OCI-LY1 (cell line): ENCODE data around the gene GFOD1.

Experiments
- H2AFZ ChIP-seq: fragments of 200-600 bp; sonication (generic), shearing (Covaris generic); 2 replicates; pipeline ENCODE4 v1.6.0; 2014; ENCODE audit warnings: antibody characterized with exemption, mild to moderate bottlenecking, low read length
- H3F3A ChIP-seq: fragments of 200-600 bp; sonication (generic), shearing (Covaris generic); 2 replicates; pipeline ENCODE4 v1.6.0; 2014; ENCODE audit warnings: mild to moderate bottlenecking, antibody characterized with exemption, low read length, moderate library complexity; ENCODE audit not compliant: insufficient read depth
- H3K27ac ChIP-seq: fragments of 200-600 bp; sonication (generic); 2 replicates; pipeline ENCODE4 v1.5.1; 2014; ENCODE audit warnings: low read length, mixed run types, mild to moderate bottlenecking, low read depth; ENCODE audit not compliant: poor library complexity, severe bottlenecking
- H3K27me3 ChIP-seq: fragments of 200-600 bp; sonication (generic); 2 replicates; pipeline ENCODE4 v1.6.0; 2014; ENCODE audit warnings: antibody characterized with exemption, mild to moderate bottlenecking, low read length, moderate library complexity; ENCODE audit not compliant: insufficient read depth
- H3K36me3 ChIP-seq: fragments of 200-600 bp; sonication (generic); 2 replicates; pipeline ENCODE4 v1.6.1; 2014; ENCODE audit warnings: mild to moderate bottlenecking, antibody characterized with exemption, low read length, moderate library complexity, mixed read lengths; ENCODE audit not compliant: insufficient read depth
- H3K4me1 ChIP-seq: fragments of 200-600 bp; sonication (generic); 2 replicates; pipeline ENCODE4 v1.5.1; 2014; ENCODE audit warnings: mild to moderate bottlenecking, low read length, moderate library complexity; ENCODE audit not compliant: insufficient read depth, severe bottlenecking
- H3K4me2 ChIP-seq: fragments of 200-600 bp; sonication (generic), shearing (Covaris generic); 2 replicates; pipeline ENCODE4 v1.6.1; 2014; ENCODE audit warnings: low read length
- H3K4me3 ChIP-seq: fragments of 200-600 bp; sonication (generic); 2 replicates; pipeline ENCODE4 v1.5.1; 2014; ENCODE audit warnings: low read length, low read depth, mild to moderate bottlenecking, mixed read lengths; ENCODE audit not compliant: poor library complexity, severe bottlenecking
- H3K79me2 ChIP-seq: fragments of 200-600 bp; shearing (Covaris generic); 2 replicates; pipeline ENCODE4 v1.6.1; 2016; ENCODE audit warnings: mixed run types, low read length, mixed read lengths; ENCODE audit not compliant: insufficient read depth
- H3K9ac ChIP-seq: fragments of 200-600 bp; sonication (generic), shearing (Covaris generic); 2 replicates; pipeline ENCODE4 v1.6.1; 2014; ENCODE audit warnings: mild to moderate bottlenecking, low read length, mixed read lengths
- H3K9me2 ChIP-seq: fragments of 200-600 bp; sonication (generic), shearing (Covaris generic); 2 replicates; pipeline ENCODE4 v1.6.1; 2014; ENCODE audit warnings: low read depth, mild to moderate bottlenecking, low read length, mixed read lengths
- H3K9me3 ChIP-seq: fragments of 200-600 bp; shearing (Covaris generic); 2 replicates; pipeline ENCODE4 v1.6.1; 2014; ENCODE audit warnings: low read length, mixed read lengths
- H4K20me1 ChIP-seq: fragments of 200-600 bp; sonication (generic), shearing (Covaris generic); 2 replicates; pipeline ENCODE4 v1.6.0; 2016; ENCODE audit warnings: mild to moderate bottlenecking, low read length; ENCODE audit not compliant: insufficient read depth
- CTCF ChIP-seq: fragments of 200-600 bp; sonication (generic), shearing (Covaris generic); IDR thresholded peaks from 2 replicates; pipeline ENCODE4 v1.5.1; 2017; ENCODE audit warnings: mild to moderate bottlenecking, antibody characterized with exemption, low read length, moderate library complexity, mixed read lengths
- EZH2 ChIP-seq: fragments of 200-600 bp; sonication (generic), shearing (Covaris generic); IDR thresholded peaks from 2 replicates; pipeline ENCODE4 v1.8.0; 2017; ENCODE audit warnings: borderline replicate concordance, mixed run types, mild to moderate bottlenecking, antibody characterized with exemption, low read length, moderate library complexity, mixed read lengths

Gene GFOD1

DNA sequence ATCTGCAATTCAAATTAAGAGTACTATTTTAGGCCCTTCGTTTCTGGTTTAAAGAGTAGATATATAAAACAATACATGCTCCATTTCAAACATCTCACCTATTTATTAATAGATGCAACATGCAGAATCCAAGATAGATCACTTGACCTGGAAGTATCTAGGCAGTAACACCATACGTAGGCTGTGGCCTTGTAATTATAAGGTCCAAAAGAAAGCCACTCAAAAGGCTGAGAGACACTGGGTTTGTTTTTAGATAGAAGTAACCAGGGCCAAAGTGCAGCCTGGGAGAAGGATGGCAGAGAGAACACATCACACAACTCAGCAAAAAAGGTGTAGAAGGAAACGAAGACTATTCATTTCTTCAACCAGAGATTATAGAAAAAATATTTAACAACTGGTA lies 8.4 kb upstream of the GFOD1 start:
- Histone ChIP-seq H2AFZ (no peak overlapping the region), H3K27me3 (no peaks in the 10 kb centered on the region), H3F3A (no peaks in the 10 kb centered on the region), H3K4me2 (no peak overlapping the region), H3K79me2 (no peaks in the 10 kb centered on the region), H3K9me2 (no peaks in the 10 kb centered on the region), H4K20me1 (no peaks in the 10 kb centered on the region), H3K4me1 (peaks cover 14% of the 10 kb centered on the region), H3K9me3 (no peaks in the 10 kb centered on the region), H3K4me3 (no peak overlapping the region), H3K9ac (no peak overlapping the region), H3K27ac (no peak overlapping the region), H3K36me3 (no peaks in the 10 kb centered on the region)
- TF ChIP-seq CTCF (no peak), EZH2 (no peak)

DNA sequence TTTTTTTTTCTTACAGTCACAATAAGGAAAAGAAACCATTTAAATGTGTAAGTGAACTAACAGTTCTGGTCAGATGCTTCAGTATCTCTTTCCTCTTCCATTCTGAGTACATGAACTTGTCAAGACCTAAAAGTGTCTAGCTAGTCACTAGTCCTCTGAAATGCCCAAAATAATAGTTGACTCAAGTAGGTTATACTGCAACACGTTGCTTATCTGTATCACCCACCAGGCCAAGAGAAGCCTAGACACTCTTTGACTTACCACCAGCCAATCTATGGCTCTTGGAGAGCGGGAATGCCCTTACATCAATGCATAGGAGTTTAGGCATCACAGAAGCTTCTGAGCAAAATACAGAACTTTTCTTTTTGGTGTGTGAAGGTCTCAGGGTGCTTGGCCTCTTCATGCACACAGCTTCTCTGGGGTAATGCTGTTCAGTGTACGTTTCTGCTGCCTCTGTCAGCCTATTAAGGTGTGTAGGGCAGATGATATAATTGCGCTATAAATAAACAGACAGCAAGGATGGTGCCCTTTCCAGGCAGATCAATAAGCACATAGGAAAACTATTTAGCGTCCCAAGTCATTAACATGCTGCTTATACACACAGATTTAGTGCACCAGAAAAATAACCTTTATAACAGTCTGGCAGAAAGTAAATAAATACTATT lies 7.8 kb upstream of the GFOD1 start:
- Histone ChIP-seq H4K20me1 (no peaks in the 10 kb centered on the region), H3K4me3 (no peak overlapping the region), H3K9me2 (no peaks in the 10 kb centered on the region), H3K4me1 (peaks cover 14% of the 10 kb centered on the region), H3K27me3 (no peaks in the 10 kb centered on the region), H3K9me3 (no peaks in the 10 kb centered on the region), H3K36me3 (no peaks in the 10 kb centered on the region), H3K27ac (no peak overlapping the region), H3F3A (no peaks in the 10 kb centered on the region), H2AFZ (no peak overlapping the region), H3K4me2 (no peak overlapping the region), H3K79me2 (no peaks in the 10 kb centered on the region), H3K9ac (no peak overlapping the region)
- TF ChIP-seq CTCF (no peak), EZH2 (no peak)

GRCh38 chr6:13494137-13494536 lies 6.7 kb upstream of the GFOD1 start:
- H3K27ac ChIP-seq, result no peak overlapping the region
- H2AFZ ChIP-seq, result no peak overlapping the region
- H3K4me1 ChIP-seq, result peaks cover 14% of the 10 kb centered on the region
- H3K9ac ChIP-seq, result no peak overlapping the region
- H3K9me2 ChIP-seq, result no peaks in the 10 kb centered on the region
- no peaks in the 10 kb centered on the region for H3F3A ChIP-seq
- no peak for TF ChIP-seq CTCF
- TF ChIP-seq EZH2, result no peak
- no peaks in the 10 kb centered on the region for H3K9me3 ChIP-seq
- H3K79me2 ChIP-seq, result no peaks in the 10 kb centered on the region
- H3K36me3 ChIP-seq, result no peaks in the 10 kb centered on the region
- no peaks in the 10 kb centered on the region for H4K20me1 ChIP-seq
- no peak overlapping the region for H3K4me3 ChIP-seq
- H3K27me3 ChIP-seq, result no peaks in the 10 kb centered on the region
- H3K4me2 ChIP-seq, result no peak overlapping the region
